ENCODE measurements around the gene EEFSEC. TPM values are rescaled to one million over a fixed set of nuclear protein-coding genes. Genes with fewer than 3 reads are reported as not detected.

The EEFSEC gene
- total and polyA plus RNA-seq, 4 donors: 9.8 to 20.1 (median 11.6) TPM

GRCh38 chr3:128229106-128229857, 76.0 kb downstream of the EEFSEC start:
- Histone ChIP-seq H3K4me3 (no peak overlapping the region), H3K4me1 (ENCODE audit: control insufficient read depth in 5 of 5, insufficient read depth in 5 of 5, low read length in 5 of 5) (peaks cover 0 to 62% (median 41%) of the 10 kb centered on the region in 5 donors), H3K9me3 (ENCODE audit: control insufficient read depth in 4 of 4, insufficient read depth in 3 of 4, low read length in 3 of 4) (no peaks in the 10 kb centered on the region), H3K36me3 (ENCODE audit: control insufficient read depth in 4 of 4, insufficient read depth in 4 of 4, low read length in 4 of 4) (no peaks in the 10 kb centered on the region), H3K27me3 (ENCODE audit: control insufficient read depth in 3 of 3, insufficient read depth in 3 of 3, low read length in 2 of 3) (no peaks in the 10 kb centered on the region), H3K9ac (ENCODE audit: insufficient read depth in 1 of 2, low read length in 2 of 2) (no peak overlapping the region), H3K27ac (ENCODE audit: low read depth in 1 of 2, low read length in 1 of 2) (no peak overlapping the region)
- WGBS, 2 donors: 86 to 94% methylated on average over 11 of the region's 11 CpGs
- DNase-seq (peak in 2 of 3 donors; percentile 59 to 69), ATAC-seq (ENCODE audit: insufficient read depth, low FRiP score) (no peak)
- TF ChIP-seq, protein P1, sequence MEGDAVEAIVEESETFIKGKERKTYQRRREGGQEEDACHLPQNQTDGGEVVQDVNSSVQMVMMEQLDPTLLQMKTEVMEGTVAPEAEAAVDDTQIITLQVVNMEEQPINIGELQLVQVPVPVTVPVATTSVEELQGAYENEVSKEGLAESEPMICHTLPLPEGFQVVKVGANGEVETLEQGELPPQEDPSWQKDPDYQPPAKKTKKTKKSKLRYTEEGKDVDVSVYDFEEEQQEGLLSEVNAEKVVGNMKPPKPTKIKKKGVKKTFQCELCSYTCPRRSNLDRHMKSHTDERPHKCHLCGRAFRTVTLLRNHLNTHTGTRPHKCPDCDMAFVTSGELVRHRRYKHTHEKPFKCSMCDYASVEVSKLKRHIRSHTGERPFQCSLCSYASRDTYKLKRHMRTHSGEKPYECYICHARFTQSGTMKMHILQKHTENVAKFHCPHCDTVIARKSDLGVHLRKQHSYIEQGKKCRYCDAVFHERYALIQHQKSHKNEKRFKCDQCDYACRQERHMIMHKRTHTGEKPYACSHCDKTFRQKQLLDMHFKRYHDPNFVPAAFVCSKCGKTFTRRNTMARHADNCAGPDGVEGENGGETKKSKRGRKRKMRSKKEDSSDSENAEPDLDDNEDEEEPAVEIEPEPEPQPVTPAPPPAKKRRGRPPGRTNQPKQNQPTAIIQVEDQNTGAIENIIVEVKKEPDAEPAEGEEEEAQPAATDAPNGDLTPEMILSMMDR (IDR thresholded peaks at IDR 0.05; ENCODE audit: control extremely low read depth, extremely low read depth): no peak

- Histone ChIP-seq H3K27ac (ENCODE audit: low read depth in 1 of 2, low read length in 1 of 2) (no peak overlapping the region), H3K9ac (ENCODE audit: insufficient read depth in 1 of 2, low read length in 2 of 2) (peak overlapping the region in 1 of 2 donors; percentile 28), H3K4me1 (ENCODE audit: control insufficient read depth in 5 of 5, insufficient read depth in 5 of 5, low read length in 5 of 5) (peaks cover 4 to 58% (median 34%) of the 10 kb centered on the region in 5 donors), H3K36me3 (ENCODE audit: control insufficient read depth in 4 of 4, insufficient read depth in 4 of 4, low read length in 4 of 4) (no peaks in the 10 kb centered on the region), H3K4me3 (no peak overlapping the region), H3K9me3 (ENCODE audit: control insufficient read depth in 4 of 4, insufficient read depth in 3 of 4, low read length in 3 of 4) (no peaks in the 10 kb centered on the region), H3K27me3 (ENCODE audit: control insufficient read depth in 3 of 3, insufficient read depth in 3 of 3, low read length in 2 of 3) (no peaks in the 10 kb centered on the region)
- TF ChIP-seq, protein P1 (IDR thresholded peaks at IDR 0.05; ENCODE audit: control extremely low read depth, extremely low read depth): no peak
- WGBS, 2 donors: 61 to 86% methylated on average over 6 of the region's 6 CpGs
- ATAC-seq (ENCODE audit: insufficient read depth, low FRiP score) (no peak), DNase-seq (peak in 2 of 3 donors; percentile 49 to 56)
Observed at GRCh38 chr3:128231606-128232005, 78.3 kb downstream of the EEFSEC start.

- peak in 2 of 3 donors; percentile 46 to 55 for DNase-seq
- Histone ChIP-seq H3K4me1 (ENCODE audit: control insufficient read depth in 5 of 5, insufficient read depth in 5 of 5, low read length in 5 of 5) (peaks cover 4 to 48% (median 27%) of the 10 kb centered on the region in 5 donors), H3K36me3 (ENCODE audit: control insufficient read depth in 4 of 4, insufficient read depth in 4 of 4, low read length in 4 of 4) (no peaks in the 10 kb centered on the region), H3K27me3 (ENCODE audit: control insufficient read depth in 3 of 3, insufficient read depth in 3 of 3, low read length in 2 of 3) (no peaks in the 10 kb centered on the region), H3K9ac (ENCODE audit: insufficient read depth in 1 of 2, low read length in 2 of 2) (no peak overlapping the region), H3K27ac (ENCODE audit: low read depth in 1 of 2, low read length in 1 of 2) (no peak overlapping the region), H3K4me3 (no peak overlapping the region), H3K9me3 (ENCODE audit: control insufficient read depth in 4 of 4, insufficient read depth in 3 of 4, low read length in 3 of 4) (no peaks in the 10 kb centered on the region)
- no peak for ATAC-seq (ENCODE audit: insufficient read depth, low FRiP score)
- WGBS, 2 donors: 78 to 79% methylated on average over 14 of the region's 14 CpGs
- TF ChIP-seq, protein P1 (IDR thresholded peaks at IDR 0.05; ENCODE audit: control extremely low read depth, extremely low read depth): no peak
Observed at GRCh38 chr3:128232376-128233178, 79.3 kb downstream of the EEFSEC start.

Measured in lung (tissue), 12 donors.